ENCODE data around the gene PRR5L.

PRR5L gene

DNA sequence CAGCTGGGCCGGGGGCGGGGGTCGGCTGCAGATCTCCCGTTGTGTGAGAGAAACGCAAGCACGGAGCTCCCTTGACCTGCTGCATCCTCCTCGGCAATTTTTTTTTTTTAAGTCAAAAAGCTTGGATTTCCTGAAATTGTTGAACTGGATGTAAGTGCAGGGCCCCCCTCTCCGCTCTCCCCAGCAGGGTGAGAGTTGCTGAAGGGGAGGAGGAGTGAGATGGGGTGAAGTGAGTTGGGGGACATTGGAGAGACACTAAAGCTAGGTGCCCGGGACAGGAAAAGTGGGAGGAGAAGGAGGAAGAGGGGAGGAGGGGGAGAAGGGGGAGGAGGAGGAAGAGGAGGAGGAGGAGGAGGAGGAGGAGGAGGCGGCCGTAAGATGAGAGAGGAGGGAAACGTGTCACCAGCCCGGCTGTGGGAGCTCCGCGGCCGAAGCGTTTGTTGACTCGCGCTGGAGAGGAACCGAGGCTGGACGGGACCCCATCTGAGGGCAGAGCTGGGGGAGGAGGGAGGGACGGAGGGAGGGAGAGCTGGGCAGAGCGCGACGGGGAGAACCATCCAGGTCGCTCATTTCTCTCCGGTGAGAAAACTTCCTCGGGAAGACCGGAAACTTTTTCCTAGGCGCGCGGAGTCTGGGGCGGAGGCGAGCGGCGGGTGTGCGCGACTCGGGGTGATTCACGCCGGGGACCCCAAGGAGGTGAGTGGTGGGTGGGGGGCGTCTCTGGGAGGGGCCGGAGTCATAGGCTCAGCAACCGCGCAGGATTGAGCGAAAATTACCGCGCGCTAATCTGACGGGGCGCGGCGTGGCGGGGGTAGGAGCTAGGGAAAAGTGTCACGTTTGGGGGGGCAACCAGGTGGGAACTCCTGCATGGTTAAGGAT, 80.2 kb downstream of the PRR5L start:
- TF ChIP-seq, protein P1, sequence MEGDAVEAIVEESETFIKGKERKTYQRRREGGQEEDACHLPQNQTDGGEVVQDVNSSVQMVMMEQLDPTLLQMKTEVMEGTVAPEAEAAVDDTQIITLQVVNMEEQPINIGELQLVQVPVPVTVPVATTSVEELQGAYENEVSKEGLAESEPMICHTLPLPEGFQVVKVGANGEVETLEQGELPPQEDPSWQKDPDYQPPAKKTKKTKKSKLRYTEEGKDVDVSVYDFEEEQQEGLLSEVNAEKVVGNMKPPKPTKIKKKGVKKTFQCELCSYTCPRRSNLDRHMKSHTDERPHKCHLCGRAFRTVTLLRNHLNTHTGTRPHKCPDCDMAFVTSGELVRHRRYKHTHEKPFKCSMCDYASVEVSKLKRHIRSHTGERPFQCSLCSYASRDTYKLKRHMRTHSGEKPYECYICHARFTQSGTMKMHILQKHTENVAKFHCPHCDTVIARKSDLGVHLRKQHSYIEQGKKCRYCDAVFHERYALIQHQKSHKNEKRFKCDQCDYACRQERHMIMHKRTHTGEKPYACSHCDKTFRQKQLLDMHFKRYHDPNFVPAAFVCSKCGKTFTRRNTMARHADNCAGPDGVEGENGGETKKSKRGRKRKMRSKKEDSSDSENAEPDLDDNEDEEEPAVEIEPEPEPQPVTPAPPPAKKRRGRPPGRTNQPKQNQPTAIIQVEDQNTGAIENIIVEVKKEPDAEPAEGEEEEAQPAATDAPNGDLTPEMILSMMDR (conservative IDR thresholded peaks at IDR 0.05; ENCODE audit: low read depth, low read length): no peak
- no peak overlapping the region for H3K27ac ChIP-seq
- peaks cover 30% of the 10 kb centered on the region for H3K4me1 ChIP-seq (ENCODE audit: low read depth, poor library complexity, severe bottlenecking)
- H3K4me3 ChIP-seq (IDR thresholded peaks at IDR 0.05; ENCODE audit: insufficient read depth, low read depth, low read length): no peak overlapping the region
- H3K27me3 ChIP-seq (ENCODE audit: insufficient read depth, low read depth): no peaks in the 10 kb centered on the region
- peak overlapping the region; percentile 81; the same call in 1 of the 2 replicates for H3K9ac ChIP-seq
- no peaks in the 10 kb centered on the region for H4K20me1 ChIP-seq (ENCODE audit: insufficient read depth)
- peak overlapping the region; percentile 94 for H3K4me2 ChIP-seq
- peaks cover 13% of the 10 kb centered on the region; the same call in 1 of the 2 replicates for H3K79me2 ChIP-seq (ENCODE audit: insufficient read depth, low read depth)
- no peaks in the 10 kb centered on the region for H3K36me3 ChIP-seq (ENCODE audit: insufficient read depth)
- peak overlapping the region; percentile 95 for H2AFZ ChIP-seq (ENCODE audit: low read depth)

DNA sequence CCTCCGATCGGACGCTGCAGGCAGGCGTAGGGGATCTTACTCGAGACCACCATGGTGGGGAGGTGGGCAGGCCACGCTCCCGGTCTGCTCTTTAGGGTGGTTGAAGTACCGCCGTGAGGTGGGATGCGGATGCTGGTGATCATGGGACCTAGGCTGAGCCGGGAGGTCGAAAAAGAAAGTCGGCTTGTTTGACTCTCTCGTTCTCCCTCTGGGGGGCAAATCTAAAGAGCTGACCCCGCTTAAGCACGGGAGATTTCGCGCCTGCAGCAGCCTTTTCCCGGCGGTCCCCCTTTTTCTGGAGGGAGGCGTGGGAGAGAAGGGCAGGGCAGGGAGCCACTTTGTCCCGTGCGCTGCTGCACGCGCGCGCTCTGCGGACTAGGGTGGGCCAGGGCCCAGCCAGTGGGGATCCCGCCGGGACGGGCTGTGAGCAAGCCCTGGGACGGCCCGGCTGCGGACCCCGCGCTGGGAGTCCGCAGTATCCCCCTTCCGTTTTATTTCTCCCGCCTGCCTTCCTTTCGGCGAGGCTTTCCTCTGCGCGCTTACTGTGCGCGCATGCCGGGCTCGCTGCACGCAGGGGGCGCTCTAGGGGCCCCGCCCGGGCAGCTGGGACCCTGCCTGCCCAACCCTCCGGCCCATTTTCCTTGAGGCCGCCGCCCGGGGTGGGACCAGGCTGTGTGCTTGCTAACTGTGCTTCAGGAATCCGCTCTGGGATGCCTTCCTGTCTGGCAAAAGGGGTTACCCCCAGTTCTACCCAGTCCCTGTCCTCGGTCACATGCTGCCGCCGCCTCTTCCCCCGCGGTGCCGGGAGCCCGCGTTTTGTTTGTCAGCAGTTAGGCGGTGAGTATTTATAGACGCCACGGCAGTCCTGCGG, 81.0 kb downstream of the PRR5L start:
- Histone ChIP-seq H3K27ac (peak overlapping the region; percentile 82), H3K79me2 (ENCODE audit: insufficient read depth, low read depth) (peaks cover 13% of the 10 kb centered on the region; the same call in 1 of the 2 replicates), H3K27me3 (ENCODE audit: insufficient read depth, low read depth) (no peaks in the 10 kb centered on the region), H3K4me1 (ENCODE audit: low read depth, poor library complexity, severe bottlenecking) (peaks cover 30% of the 10 kb centered on the region), H3K36me3 (ENCODE audit: insufficient read depth) (no peaks in the 10 kb centered on the region), H3K9ac (peak overlapping the region; percentile 81), H3K4me3 (IDR thresholded peaks at IDR 0.05; ENCODE audit: insufficient read depth, low read depth, low read length) (no peak overlapping the region), H3K4me2 (peak overlapping the region; percentile 94), H2AFZ (ENCODE audit: low read depth) (peak overlapping the region; percentile 95), H4K20me1 (ENCODE audit: insufficient read depth) (no peaks in the 10 kb centered on the region)
- TF ChIP-seq, protein P1 (conservative IDR thresholded peaks at IDR 0.05; ENCODE audit: low read depth, low read length): peak; percentile 85

DNA sequence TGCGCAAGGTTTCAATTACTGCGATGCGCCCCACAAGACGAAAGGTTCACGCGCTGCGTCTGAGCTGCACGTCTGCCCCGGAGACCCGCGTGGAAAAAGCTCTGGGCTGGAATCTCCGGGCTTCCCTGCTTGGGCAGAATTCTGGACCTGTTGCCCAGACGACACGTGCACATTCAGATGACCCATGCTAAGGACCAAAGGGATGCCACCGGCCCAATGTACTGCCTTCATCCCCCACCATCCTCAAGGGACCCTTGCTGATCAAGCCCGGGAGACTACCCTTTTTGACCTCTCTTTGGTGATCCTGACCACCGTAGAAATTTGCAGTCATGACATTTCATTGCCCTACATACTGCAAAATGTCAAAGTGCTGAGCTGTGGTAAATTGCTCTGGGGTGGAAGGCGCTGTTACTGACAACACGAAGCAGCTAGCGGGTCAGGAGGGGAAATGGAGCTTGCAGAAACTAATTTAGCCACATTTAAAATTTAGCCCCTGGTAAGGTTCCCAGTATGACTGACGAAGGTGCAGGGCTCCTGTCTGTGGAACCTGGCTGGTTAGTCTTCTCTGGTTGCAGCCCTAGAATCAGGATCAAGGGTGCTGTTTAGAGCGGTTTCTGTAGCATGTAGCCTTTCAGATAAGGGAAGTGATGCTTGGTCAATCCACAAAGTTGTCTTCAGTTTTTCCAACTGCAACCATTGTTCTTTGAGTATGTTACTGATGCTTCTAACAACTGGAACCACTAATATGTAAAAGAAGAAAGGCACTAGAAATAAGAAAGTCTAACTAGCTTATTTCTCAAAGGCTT, 81.9 kb downstream of the PRR5L start:
- Histone ChIP-seq H4K20me1 (ENCODE audit: insufficient read depth) (no peaks in the 10 kb centered on the region), H3K27me3 (ENCODE audit: insufficient read depth, low read depth) (no peaks in the 10 kb centered on the region), H3K4me1 (ENCODE audit: low read depth, poor library complexity, severe bottlenecking) (peaks cover 36% of the 10 kb centered on the region), H3K4me3 (IDR thresholded peaks at IDR 0.05; ENCODE audit: insufficient read depth, low read depth, low read length) (no peak overlapping the region), H3K27ac (peak overlapping the region; percentile 82), H3K36me3 (ENCODE audit: insufficient read depth) (no peaks in the 10 kb centered on the region), H3K79me2 (ENCODE audit: insufficient read depth, low read depth) (peaks cover 13% of the 10 kb centered on the region; the same call in 1 of the 2 replicates), H3K9ac (peak overlapping the region; percentile 81), H3K4me2 (peak overlapping the region; percentile 94), H2AFZ (ENCODE audit: low read depth) (peak overlapping the region; percentile 95)
- TF ChIP-seq, protein P1 (conservative IDR thresholded peaks at IDR 0.05; ENCODE audit: low read depth, low read length): no peak

- H3K27ac ChIP-seq: no peak overlapping the region
- H3K4me1 ChIP-seq (ENCODE audit: low read depth, poor library complexity, severe bottlenecking): peaks cover 53% of the 10 kb centered on the region
- H3K4me3 ChIP-seq (IDR thresholded peaks at IDR 0.05; ENCODE audit: insufficient read depth, low read depth, low read length): no peak overlapping the region
- H3K4me2 ChIP-seq: no peak overlapping the region; the same call in 1 of the 2 replicates
- TF ChIP-seq, protein P1 (conservative IDR thresholded peaks at IDR 0.05; ENCODE audit: low read depth, low read length): no peak
- H3K79me2 ChIP-seq (ENCODE audit: insufficient read depth, low read depth): peaks cover 13% of the 10 kb centered on the region; the same call in 1 of the 2 replicates
- no peaks in the 10 kb centered on the region for H4K20me1 ChIP-seq (ENCODE audit: insufficient read depth)
- no peaks in the 10 kb centered on the region for H3K36me3 ChIP-seq (ENCODE audit: insufficient read depth)
- no peak overlapping the region for H3K9ac ChIP-seq
- H3K27me3 ChIP-seq (ENCODE audit: insufficient read depth, low read depth): no peaks in the 10 kb centered on the region
- H2AFZ ChIP-seq (ENCODE audit: low read depth): no peak overlapping the region
Observed at GRCh38 chr11:36379653-36380052, 83.6 kb downstream of the PRR5L start.

Measured in KMS-11 (cell line).